H1 (cell line): ENCODE results near the gene PCDH9.

Experiments used
- CEBPB ChIP-seq: IDR thresholded peaks from 2 replicates; pipeline ENCODE4 v1.6.1; 2012; ENCODE audit warnings: low read depth, low read length
- CTCF ChIP-seq, 3 experiments: IDR thresholded peaks; 1 replicate in 2 of 3; 2 replicates in 1 of 3; pipeline versions ENCODE4 v1.5.1 to v1.6.1; 2011; ENCODE audit warnings: low read length in 3 of 3, mild to moderate bottlenecking in 3 of 3, inconsistent platforms in 2 of 3, low read depth in 1 of 3, moderate library complexity in 1 of 3; ENCODE audit not compliant: insufficient read depth in 1 of 3; ENCODE audit errors: control extremely low read depth in 1 of 3
- EP300 ChIP-seq, 2 experiments: IDR thresholded peaks; 1 replicate in 1 of 2; 2 replicates in 1 of 2; pipeline ENCODE4 v1.6.1; 2011 to 2012; ENCODE audit warnings: low read depth in 2 of 2, low read length in 2 of 2, mild to moderate bottlenecking in 2 of 2, borderline replicate concordance in 1 of 2, inconsistent platforms in 1 of 2, moderate library complexity in 1 of 2
- HDAC2 ChIP-seq, 2 experiments: fragments of 300-600 bp in 1 of 2; sonication (generic) in 1 of 2; IDR thresholded peaks; 2 replicates each; pipeline ENCODE4 v1.6.1; 2011 to 2012; ENCODE audit warnings: low read depth in 2 of 2, low read length in 2 of 2, mild to moderate bottlenecking in 2 of 2, moderate library complexity in 2 of 2, borderline replicate concordance in 1 of 2, inconsistent platforms in 1 of 2
- HDAC6 ChIP-seq: IDR thresholded peaks from one replicate; pipeline ENCODE4 v1.7.1; 2012; ENCODE audit warnings: low read depth, mild to moderate bottlenecking, inconsistent platforms, low read length, moderate library complexity
- NRF1 ChIP-seq: IDR thresholded peaks from 2 replicates; pipeline ENCODE4 v1.6.1; 2011; ENCODE audit warnings: mild to moderate bottlenecking, low read depth, low read length, improper control_type of control experiment
- SAP30 ChIP-seq: fragments of 300-600 bp; sonication (generic); IDR thresholded peaks from 2 replicates; pipeline ENCODE4 v1.7.1; 2012; ENCODE audit warnings: low read length, moderate library complexity, mild to moderate bottlenecking, inconsistent platforms; ENCODE audit not compliant: insufficient read depth, insufficient replicate concordance
- TF ChIP-seq, protein P1 (sequence below): IDR thresholded peaks from 2 replicates; pipeline ENCODE4 v1.6.1; 2012; ENCODE audit warnings: inconsistent platforms

DNA sequence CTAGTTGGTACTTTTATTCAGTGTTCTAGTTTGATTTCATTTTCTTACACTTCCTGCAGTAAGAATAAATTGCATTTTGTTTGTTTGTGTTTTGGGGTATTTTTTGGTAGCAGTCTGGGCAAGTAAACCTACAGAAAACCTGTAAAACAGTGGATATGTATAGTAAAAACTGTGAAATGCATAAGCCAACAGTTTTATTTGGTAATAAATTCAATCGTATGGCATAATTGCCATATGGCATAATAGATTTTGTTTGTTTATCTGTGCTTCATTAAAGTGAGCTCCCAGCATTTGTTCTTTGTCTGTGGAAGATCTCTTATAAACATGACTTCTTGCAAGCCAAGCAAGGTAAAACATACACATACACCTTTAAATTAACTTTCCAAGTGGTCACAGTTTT, 111.9 kb downstream of the PCDH9 start:
- no peak for TF ChIP-seq NRF1
- TF ChIP-seq CEBPB, result no peak
- TF ChIP-seq SAP30, result no peak
- TF ChIP-seq CTCF (IDR thresholded peaks at IDR 0.05; ENCODE audit: control extremely low read depth in 1 of 3, insufficient read depth in 1 of 3, low read depth in 1 of 3, low read length in 3 of 3), result no peak
- no peak for TF ChIP-seq EP300 (IDR thresholded peaks at IDR 0.05; ENCODE audit: borderline replicate concordance in 1 of 2, low read depth in 2 of 2, low read length in 2 of 2)
- TF ChIP-seq HDAC2 (IDR thresholded peaks at IDR 0.05; ENCODE audit: borderline replicate concordance in 1 of 2, low read depth in 2 of 2, low read length in 2 of 2), result no peak
- TF ChIP-seq, protein P1, sequence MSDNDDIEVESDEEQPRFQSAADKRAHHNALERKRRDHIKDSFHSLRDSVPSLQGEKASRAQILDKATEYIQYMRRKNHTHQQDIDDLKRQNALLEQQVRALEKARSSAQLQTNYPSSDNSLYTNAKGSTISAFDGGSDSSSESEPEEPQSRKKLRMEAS, result no peak
- no peak for TF ChIP-seq HDAC6
